GM10266 (cell line): ENCODE measurements around the gene SIM1.

Experiments used
- DNase-seq: peaks from one replicate; pipeline ENCODE4 v3.0.0; 2012; ENCODE audit errors: extremely low spot score
- CTCF ChIP-seq: IDR thresholded peaks from 2 replicates; pipeline ENCODE4 v1.5.1; 2012; ENCODE audit warnings: mild to moderate bottlenecking, low read depth; ENCODE audit not compliant: control insufficient read depth, insufficient read depth; ENCODE audit errors: missing control alignments

The SIM1 gene

GRCh38 chr6:100404051-100404450 lies 60.7 kb downstream of the SIM1 start:
- no peak for TF ChIP-seq CTCF
- DNase-seq = no peak

GRCh38 chr6:100393493-100393892 lies 71.2 kb downstream of the SIM1 start:
- no peak for TF ChIP-seq CTCF
- DNase-seq = no peak

GRCh38 chr6:100392423-100392822 lies 72.3 kb downstream of the SIM1 start:
- no peak for DNase-seq
- TF ChIP-seq CTCF = no peak

DNA sequence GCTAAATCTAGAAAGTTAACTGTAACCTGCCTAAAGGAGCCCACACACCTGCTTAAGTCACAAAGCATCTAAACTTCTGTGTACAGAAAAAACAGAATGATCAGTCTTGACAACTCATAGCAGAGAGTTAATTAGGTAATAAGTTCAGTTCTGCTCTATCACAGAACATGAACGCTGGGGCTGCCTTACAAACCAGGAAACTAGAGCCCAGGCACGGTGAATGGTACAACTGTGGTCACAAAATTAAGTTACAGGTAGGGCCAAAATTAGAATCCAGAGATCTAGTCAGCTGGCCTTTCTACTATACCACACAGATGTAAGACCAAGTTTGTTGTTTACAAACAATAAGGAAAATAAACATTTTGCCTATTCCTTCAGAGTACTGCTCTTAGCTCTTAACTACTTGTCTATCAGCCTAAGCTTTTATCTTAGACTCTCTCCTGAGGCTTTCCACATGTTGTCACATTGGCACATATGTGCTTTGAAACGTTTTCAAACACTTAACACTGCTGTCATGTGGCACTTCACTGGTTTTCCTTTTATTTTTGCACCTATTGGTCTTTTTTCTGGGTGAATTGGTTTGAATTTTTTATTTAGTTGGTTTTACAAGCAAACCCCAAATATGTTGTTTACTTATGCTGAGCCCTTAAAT lies 75.7 kb downstream of the SIM1 start:
- no peak for DNase-seq
- TF ChIP-seq CTCF = no peak

GRCh38 chr6:100382767-100383195 lies 81.9 kb downstream of the SIM1 start:
- TF ChIP-seq CTCF = no peak
- DNase-seq = no peak

DNA sequence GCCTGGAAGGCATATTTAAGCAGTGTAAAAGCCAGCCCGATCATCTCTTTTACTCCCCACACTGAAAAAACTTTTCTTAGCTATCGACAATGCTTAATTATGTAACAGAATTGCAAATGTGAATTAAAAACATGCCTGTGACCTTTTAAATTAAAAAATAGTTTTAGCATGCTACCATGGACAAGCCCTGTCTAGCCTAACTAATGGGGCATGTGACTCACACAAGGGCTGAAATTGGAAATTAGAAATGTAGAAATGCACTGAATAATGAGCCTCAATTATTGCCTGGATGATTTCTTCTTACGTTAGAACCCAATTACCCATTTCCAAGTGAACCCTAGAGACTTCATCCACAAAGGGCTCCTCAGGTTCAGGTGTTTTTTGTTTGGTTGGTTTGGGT lies 82.7 kb downstream of the SIM1 start:
- no peak for TF ChIP-seq CTCF
- DNase-seq = no peak

DNA sequence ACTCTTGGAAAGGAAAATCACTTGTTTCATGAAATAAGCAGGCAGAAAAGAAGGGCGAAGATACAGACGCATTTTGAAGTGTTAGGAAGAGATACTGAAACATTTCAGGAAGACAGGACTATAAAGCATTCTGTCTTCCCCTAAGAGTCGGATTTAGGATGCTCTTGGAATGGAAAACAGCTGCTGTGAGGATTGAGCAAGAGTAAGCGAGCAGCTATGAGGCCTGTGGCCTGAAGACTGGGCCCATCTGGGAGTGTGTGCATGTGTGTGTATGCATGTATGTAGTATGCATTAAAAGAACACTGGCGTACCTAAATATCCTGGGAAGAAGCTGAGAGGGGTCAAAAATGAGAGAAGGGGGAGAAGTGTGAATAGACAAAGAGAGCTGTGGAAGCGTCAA lies 83.6 kb downstream of the SIM1 start:
- TF ChIP-seq CTCF = no peak
- no peak for DNase-seq
